ENCODE measurements around the gene LRRC18. TPM values are rescaled to one million over a fixed set of nuclear protein-coding genes. Genes with fewer than 3 reads are reported as not detected.

The LRRC18 gene
- total and polyA plus RNA-seq, 9 of the 15 experiments (the other 6 are each of a cell fraction or from before 2014, with no cell fraction given), result not detected

DNA sequence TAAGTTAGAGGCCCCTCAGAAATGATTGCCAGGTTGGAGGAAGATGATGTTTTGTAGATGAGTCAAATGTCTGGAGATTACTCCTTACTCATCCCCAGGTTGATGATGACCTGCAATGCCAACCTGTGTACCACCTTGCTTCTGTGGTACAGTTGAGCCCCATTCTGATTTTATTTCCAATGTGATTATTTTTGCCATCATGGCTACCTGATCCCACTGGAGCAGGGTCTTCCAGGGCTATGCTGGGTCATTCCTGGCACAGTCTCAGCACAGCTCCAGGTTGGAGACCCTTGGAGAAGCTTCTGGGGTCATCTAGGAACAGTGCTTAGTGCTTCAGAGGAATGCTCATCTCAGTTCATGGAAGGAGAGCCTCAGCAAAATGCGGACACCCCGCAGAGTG, 34.3 kb downstream of the LRRC18 start:
- ChIA-PET CTCF (ENCODE audit: low intra/inter-chr PET ratio) (no interaction called here), POLR2A (interaction anchor here (0.5 kb wide), 1 partner anchor 114 kb away, joined by 4 read pairs; no protein-coding TSS in a partner anchor)
- Histone ChIP-seq H2AFZ (ENCODE audit: low read depth, low read length) (no peak overlapping the region), H3K27me3 (ENCODE audit: control insufficient read depth in 2 of 2, insufficient read depth in 2 of 2, low read length in 2 of 2) (peaks cover 2 to 21% of the 10 kb centered on the region in 2 experiments; a peak in 2 of 5 replicates), H3K9me3 (replicated peaks; ENCODE audit: control insufficient read depth, insufficient read depth, low read depth, low read length) (no peaks in the 10 kb centered on the region), H3K36me3 (ENCODE audit: control insufficient read depth, insufficient read depth, low read length) (no peaks in the 10 kb centered on the region), H3K4me1 (replicated peaks in 1 of 2; ENCODE audit: control insufficient read depth in 2 of 2, insufficient read depth in 2 of 2, low read length in 2 of 2) (no peaks in the 10 kb centered on the region), H3K9me1 (ENCODE audit: control insufficient read depth, insufficient read depth, low read length) (peaks cover under 1% of the 10 kb centered on the region), H3K9ac (ENCODE audit: insufficient read depth in 1 of 2, low read depth in 2 of 2, low read length in 2 of 2) (no peak overlapping the region), H3K4me2 (ENCODE audit: insufficient read depth, low read length) (no peak overlapping the region), H4K20me1 (replicated peaks; ENCODE audit: control insufficient read depth, insufficient read depth, low read length) (no peaks in the 10 kb centered on the region), H3K4me3 (no peak overlapping the region), H3K27ac (ENCODE audit: extremely low read depth, low read depth, low read length) (no peak overlapping the region), H3K79me2 (ENCODE audit: control insufficient read depth, insufficient read depth, low read length) (no peaks in the 10 kb centered on the region)
- ATAC-seq (no peak), DNase-seq (ENCODE audit: extremely low read depth in 1 of 4, low spot score in 3 of 4) (no peak), FAIRE-seq (no peak)
- intact Hi-C loops (cut with micrococcal nuclease), result no loop called here
- no peak for TF ChIP-seq RUNX1 (IDR thresholded peaks at IDR 0.05; ENCODE audit: low read depth)
- TF ChIP-seq, protein P1, sequence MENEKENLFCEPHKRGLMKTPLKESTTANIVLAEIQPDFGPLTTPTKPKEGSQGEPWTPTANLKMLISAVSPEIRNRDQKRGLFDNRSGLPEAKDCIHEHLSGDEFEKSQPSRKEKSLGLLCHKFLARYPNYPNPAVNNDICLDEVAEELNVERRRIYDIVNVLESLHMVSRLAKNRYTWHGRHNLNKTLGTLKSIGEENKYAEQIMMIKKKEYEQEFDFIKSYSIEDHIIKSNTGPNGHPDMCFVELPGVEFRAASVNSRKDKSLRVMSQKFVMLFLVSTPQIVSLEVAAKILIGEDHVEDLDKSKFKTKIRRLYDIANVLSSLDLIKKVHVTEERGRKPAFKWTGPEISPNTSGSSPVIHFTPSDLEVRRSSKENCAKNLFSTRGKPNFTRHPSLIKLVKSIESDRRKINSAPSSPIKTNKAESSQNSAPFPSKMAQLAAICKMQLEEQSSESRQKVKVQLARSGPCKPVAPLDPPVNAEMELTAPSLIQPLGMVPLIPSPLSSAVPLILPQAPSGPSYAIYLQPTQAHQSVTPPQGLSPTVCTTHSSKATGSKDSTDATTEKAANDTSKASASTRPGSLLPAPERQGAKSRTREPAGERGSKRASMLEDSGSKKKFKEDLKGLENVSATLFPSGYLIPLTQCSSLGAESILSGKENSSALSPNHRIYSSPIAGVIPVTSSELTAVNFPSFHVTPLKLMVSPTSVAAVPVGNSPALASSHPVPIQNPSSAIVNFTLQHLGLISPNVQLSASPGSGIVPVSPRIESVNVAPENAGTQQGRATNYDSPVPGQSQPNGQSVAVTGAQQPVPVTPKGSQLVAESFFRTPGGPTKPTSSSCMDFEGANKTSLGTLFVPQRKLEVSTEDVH (IDR thresholded peaks at IDR 0.05; ENCODE audit: low read depth, partially characterized antibody), result no peak
- TF ChIP-seq CREM (IDR thresholded peaks at IDR 0.05; ENCODE audit: low read depth), result no peak
- TF ChIP-seq ZNF24 (IDR thresholded peaks at IDR 0.05), result no peak
- no peak for TF ChIP-seq ZNF263 (CRISPR knock-in tag; IDR thresholded peaks at IDR 0.05; ENCODE audit: borderline replicate concordance)
- TF ChIP-seq, protein P2, sequence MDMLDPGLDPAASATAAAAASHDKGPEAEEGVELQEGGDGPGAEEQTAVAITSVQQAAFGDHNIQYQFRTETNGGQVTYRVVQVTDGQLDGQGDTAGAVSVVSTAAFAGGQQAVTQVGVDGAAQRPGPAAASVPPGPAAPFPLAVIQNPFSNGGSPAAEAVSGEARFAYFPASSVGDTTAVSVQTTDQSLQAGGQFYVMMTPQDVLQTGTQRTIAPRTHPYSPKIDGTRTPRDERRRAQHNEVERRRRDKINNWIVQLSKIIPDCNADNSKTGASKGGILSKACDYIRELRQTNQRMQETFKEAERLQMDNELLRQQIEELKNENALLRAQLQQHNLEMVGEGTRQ (CRISPR knock-in tag; IDR thresholded peaks at IDR 0.05), result no peak
- TF ChIP-seq TRIM28 (IDR thresholded peaks at IDR 0.05), result no peak
- TF ChIP-seq, protein P3, sequence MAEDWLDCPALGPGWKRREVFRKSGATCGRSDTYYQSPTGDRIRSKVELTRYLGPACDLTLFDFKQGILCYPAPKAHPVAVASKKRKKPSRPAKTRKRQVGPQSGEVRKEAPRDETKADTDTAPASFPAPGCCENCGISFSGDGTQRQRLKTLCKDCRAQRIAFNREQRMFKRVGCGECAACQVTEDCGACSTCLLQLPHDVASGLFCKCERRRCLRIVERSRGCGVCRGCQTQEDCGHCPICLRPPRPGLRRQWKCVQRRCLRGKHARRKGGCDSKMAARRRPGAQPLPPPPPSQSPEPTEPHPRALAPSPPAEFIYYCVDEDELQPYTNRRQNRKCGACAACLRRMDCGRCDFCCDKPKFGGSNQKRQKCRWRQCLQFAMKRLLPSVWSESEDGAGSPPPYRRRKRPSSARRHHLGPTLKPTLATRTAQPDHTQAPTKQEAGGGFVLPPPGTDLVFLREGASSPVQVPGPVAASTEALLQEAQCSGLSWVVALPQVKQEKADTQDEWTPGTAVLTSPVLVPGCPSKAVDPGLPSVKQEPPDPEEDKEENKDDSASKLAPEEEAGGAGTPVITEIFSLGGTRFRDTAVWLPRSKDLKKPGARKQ (CRISPR knock-in tag; IDR thresholded peaks at IDR 0.05), result no peak
- TF ChIP-seq KLF10 (CRISPR knock-in tag; IDR thresholded peaks at IDR 0.05), result no peak
- TF ChIP-seq MEF2D (tag; conservative IDR thresholded peaks at IDR 0.05; ENCODE audit: low read depth), result no peak
- WGBS (ENCODE audit: insufficient coverage, low coverage, missing lambda C conversion rate), result 2% methylated on average over 2 of the region's 2 CpGs
- no TSS peak for BruUV-seq (replicated peaks)
- in situ Hi-C loops (cut with MboI), result no loop called here

All from K562 (cell line).